Fibroblast of villous mesenchyme (primary cell): ENCODE data around the gene MYO1D. TPM values are rescaled to one million over a fixed set of nuclear protein-coding genes. Genes with fewer than 3 reads are reported as not detected.
"Not testable (repeated sequence)": the region's sequence is repeated elsewhere in the genome, so short reads cannot be mapped to it uniquely, and the experiment has no call there.

Experiments used
- DNase-seq: peaks from one replicate; pipeline ENCODE4 v3.0.0-alpha.2; 2010; ENCODE audit warnings: low read depth
- H3K4me3 ChIP-seq: 2 replicates; pipeline ENCODE4 v1.5.1; 2011; ENCODE audit warnings: low read depth, mild to moderate bottlenecking, low read length
- total RNA-seq: library from RNA; depleted of rRNA; stranded (reverse); fragments of >200 nt; gene quantifications from 2 replicates; pipeline ENCODE4 v1.2.3, GENCODE V29; 2012
- TF ChIP-seq, protein P1 (sequence below): IDR thresholded peaks from 2 replicates; pipeline ENCODE4 v1.5.1; 2012; ENCODE audit warnings: low read depth, mild to moderate bottlenecking, low read length; ENCODE audit not compliant: insufficient read depth

MYO1D gene
- total RNA-seq, 1 donor = 19.0 TPM

- no peak overlapping the region for H3K4me3 ChIP-seq
- TF ChIP-seq, protein P1, sequence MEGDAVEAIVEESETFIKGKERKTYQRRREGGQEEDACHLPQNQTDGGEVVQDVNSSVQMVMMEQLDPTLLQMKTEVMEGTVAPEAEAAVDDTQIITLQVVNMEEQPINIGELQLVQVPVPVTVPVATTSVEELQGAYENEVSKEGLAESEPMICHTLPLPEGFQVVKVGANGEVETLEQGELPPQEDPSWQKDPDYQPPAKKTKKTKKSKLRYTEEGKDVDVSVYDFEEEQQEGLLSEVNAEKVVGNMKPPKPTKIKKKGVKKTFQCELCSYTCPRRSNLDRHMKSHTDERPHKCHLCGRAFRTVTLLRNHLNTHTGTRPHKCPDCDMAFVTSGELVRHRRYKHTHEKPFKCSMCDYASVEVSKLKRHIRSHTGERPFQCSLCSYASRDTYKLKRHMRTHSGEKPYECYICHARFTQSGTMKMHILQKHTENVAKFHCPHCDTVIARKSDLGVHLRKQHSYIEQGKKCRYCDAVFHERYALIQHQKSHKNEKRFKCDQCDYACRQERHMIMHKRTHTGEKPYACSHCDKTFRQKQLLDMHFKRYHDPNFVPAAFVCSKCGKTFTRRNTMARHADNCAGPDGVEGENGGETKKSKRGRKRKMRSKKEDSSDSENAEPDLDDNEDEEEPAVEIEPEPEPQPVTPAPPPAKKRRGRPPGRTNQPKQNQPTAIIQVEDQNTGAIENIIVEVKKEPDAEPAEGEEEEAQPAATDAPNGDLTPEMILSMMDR = no peak
- no peak for DNase-seq
Measured at GRCh38 chr17:32451879-32452278, 425.0 kb downstream of the MYO1D start.

GRCh38 chr17:32450379-32450778 is 426.5 kb downstream of the MYO1D start:
- DNase-seq, H3K4me3 ChIP-seq: not testable (repeated sequence)

- no peak for DNase-seq
- TF ChIP-seq, protein P1 = no peak
- H3K4me3 ChIP-seq = no peak overlapping the region
Measured at GRCh38 chr17:32449963-32450362, 427.0 kb downstream of the MYO1D start.

GRCh38 chr17:32446949-32447348 is 430.0 kb downstream of the MYO1D start:
- no peak for DNase-seq
- TF ChIP-seq, protein P1 = no peak
- no peak overlapping the region for H3K4me3 ChIP-seq

- TF ChIP-seq, protein P1 = no peak
- peak overlapping the region; percentile 88 for H3K4me3 ChIP-seq
- peak; percentile 31 for DNase-seq
Measured at GRCh38 chr17:32445971-32446370, 431.0 kb downstream of the MYO1D start.

GRCh38 chr17:32445497-32445896 is 431.4 kb downstream of the MYO1D start:
- DNase-seq = no peak
- TF ChIP-seq, protein P1 = no peak
- peak overlapping the region; percentile 88 for H3K4me3 ChIP-seq

DNA sequence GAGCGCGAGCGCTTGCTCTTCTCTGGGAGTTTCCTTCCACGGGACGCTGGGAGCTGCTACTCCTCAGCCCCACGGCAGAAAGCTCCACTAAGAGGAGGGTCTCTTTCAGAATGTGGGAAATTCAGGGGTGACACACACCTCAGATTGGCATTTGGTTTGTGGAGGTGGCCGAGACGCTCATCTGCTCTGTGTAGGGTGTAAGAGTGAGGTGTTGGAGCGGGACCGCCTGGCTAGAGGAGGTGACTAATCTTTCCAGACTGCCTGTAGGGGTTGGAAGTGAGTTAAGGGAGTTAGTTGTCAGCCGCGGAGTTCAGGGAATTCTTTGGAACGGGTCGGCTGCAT is 431.9 kb downstream of the MYO1D start:
- H3K4me3 ChIP-seq = peak overlapping the region; percentile 88
- peak; percentile 63 for DNase-seq
- TF ChIP-seq, protein P1 = peak; percentile 14
